GM19238 (cell line): ENCODE data around the gene GP5.

ENCODE experiments used
- DNase-seq: peaks from one replicate; pipeline ENCODE4 v3.0.0; 2011; ENCODE audit warnings: low spot score; ENCODE audit not compliant: insufficient read length

Gene GP5

GRCh38 chr3:194397757-194398312 is 1.2 kb downstream of the GP5 start:
- DNase-seq = no peak

- no peak for DNase-seq
Measured at GRCh38 chr3:194396859-194397756, 2.0 kb downstream of the GP5 start.

- no peak for DNase-seq
Measured at GRCh38 chr3:194396539-194396858, 2.6 kb downstream of the GP5 start.

GRCh38 chr3:194395778-194396538 is 3.1 kb downstream of the GP5 start:
- DNase-seq = no peak

- no peak for DNase-seq
Measured at GRCh38 chr3:194395212-194395611, 3.9 kb downstream of the GP5 start.

GRCh38 chr3:194392576-194392975 is 6.5 kb downstream of the GP5 start:
- no peak for DNase-seq

GRCh38 chr3:194390835-194391234 is 8.2 kb downstream of the GP5 start:
- DNase-seq = no peak

- DNase-seq = no peak
Measured at GRCh38 chr3:194389269-194389668, 9.8 kb downstream of the GP5 start.

- no peak for DNase-seq
Measured at GRCh38 chr3:194387926-194388418, 11.1 kb downstream of the GP5 start.

GRCh38 chr3:194387276-194387675 is 11.8 kb downstream of the GP5 start:
- DNase-seq = no peak

GRCh38 chr3:194386648-194387047 is 12.4 kb downstream of the GP5 start:
- DNase-seq = no peak

GRCh38 chr3:194386066-194386465 is 13.0 kb downstream of the GP5 start:
- DNase-seq = no peak

- DNase-seq = no peak
Measured at GRCh38 chr3:194384569-194385001, 14.5 kb downstream of the GP5 start.

- no peak for DNase-seq
Measured at GRCh38 chr3:194384156-194384555, 14.9 kb downstream of the GP5 start.

GRCh38 chr3:194383276-194383940 is 15.7 kb downstream of the GP5 start:
- no peak for DNase-seq

- no peak for DNase-seq
Measured at GRCh38 chr3:194382892-194383223, 16.2 kb downstream of the GP5 start.

GRCh38 chr3:194382196-194382891 is 16.7 kb downstream of the GP5 start:
- no peak for DNase-seq

GRCh38 chr3:194381460-194381875 is 17.6 kb downstream of the GP5 start:
- no peak for DNase-seq

GRCh38 chr3:194380326-194380725 is 18.7 kb downstream of the GP5 start:
- no peak for DNase-seq

- DNase-seq = no peak
Measured at GRCh38 chr3:194379651-194380050, 19.4 kb downstream of the GP5 start.

- no peak for DNase-seq
Measured at GRCh38 chr3:194379231-194379630, 19.8 kb downstream of the GP5 start.
